ENCODE results near the gene ATP5F1E. TPM values are rescaled to one million over a fixed set of nuclear protein-coding genes. Genes with fewer than 3 reads are reported as not detected.
A peak's percentile ranks its signal among the peaks of the same experiment; 100 is the strongest.

The ATP5F1E gene
- total RNA-seq: 134 TPM
- long read RNA-seq, transcript ATP5F1E-201 (3 exons, 3,665 nt): major isoform, 453 of 460 reads
- long read RNA-seq, partial matches to known transcripts: 4 of 460 reads
- long read RNA-seq, other reads (novel, unspliced or antisense): 2 of 460 reads

- intact Hi-C loops (cut with micrococcal nuclease): loop anchor here (10.0 kb wide), 1 partner anchor 157 kb away; no protein-coding TSS in a partner anchor
- Histone ChIP-seq H3K27me3 (ENCODE audit: low read depth) (no peaks in the 10 kb centered on the region), H3K4me3 (peak within 1 kb of the TSS; percentile 85), H3K27ac (replicated peaks) (peak within 1 kb of the TSS; percentile 96), H3K36me3 (peaks cover 68% of the 10 kb centered on the region), H3K4me1 (peaks cover 56% of the 10 kb centered on the region), H3K9me3 (replicated peaks) (no peaks in the 10 kb centered on the region)
- no peak for TF ChIP-seq CTCF (IDR thresholded peaks at IDR 0.05; ENCODE audit: borderline replicate concordance)
- DNase-seq: peak; percentile 98
These were observed at the start of gene ATP5F1E for GRCh38 chr20:59032023-59032712. TSS of gene ATP5F1E (minus strand) at chr20:59032335. CDS start at chr20:59032251, 84 bp downstream.

GRCh38 chr20:59081036-59081435, 48.9 kb upstream of the ATP5F1E start:
- Histone ChIP-seq H3K27me3 (ENCODE audit: low read depth) (peaks cover 26% of the 10 kb centered on the region), H3K27ac (replicated peaks) (no peak overlapping the region), H3K9me3 (replicated peaks) (no peaks in the 10 kb centered on the region), H3K4me3 (no peak overlapping the region), H3K36me3 (no peaks in the 10 kb centered on the region), H3K4me1 (peaks cover 10% of the 10 kb centered on the region)
- no peak for TF ChIP-seq CTCF (IDR thresholded peaks at IDR 0.05; ENCODE audit: borderline replicate concordance)
- DNase-seq: no peak
- intact Hi-C loops (cut with micrococcal nuclease): no loop called here

- Histone ChIP-seq H3K4me1 (peaks cover 8% of the 10 kb centered on the region), H3K36me3 (no peaks in the 10 kb centered on the region), H3K27me3 (ENCODE audit: low read depth) (peaks cover 28% of the 10 kb centered on the region), H3K27ac (replicated peaks) (no peak overlapping the region), H3K9me3 (replicated peaks) (no peaks in the 10 kb centered on the region), H3K4me3 (no peak overlapping the region)
- no peak for TF ChIP-seq CTCF (IDR thresholded peaks at IDR 0.05; ENCODE audit: borderline replicate concordance)
- DNase-seq: no peak
- intact Hi-C loops (cut with micrococcal nuclease): no loop called here
These were observed 46.1 kb upstream of the ATP5F1E start for GRCh38 chr20:59078231-59078630.

GRCh38 chr20:59077705-59078104, 45.6 kb upstream of the ATP5F1E start:
- no peaks in the 10 kb centered on the region for H3K36me3 ChIP-seq
- no peak for TF ChIP-seq CTCF (IDR thresholded peaks at IDR 0.05; ENCODE audit: borderline replicate concordance)
- H3K9me3 ChIP-seq (replicated peaks): no peaks in the 10 kb centered on the region
- no peak for DNase-seq
- intact Hi-C loops (cut with micrococcal nuclease): no loop called here
- peaks cover 10% of the 10 kb centered on the region for H3K4me1 ChIP-seq
- H3K4me3 ChIP-seq: no peak overlapping the region
- H3K27ac ChIP-seq (replicated peaks): no peak overlapping the region
- peaks cover 28% of the 10 kb centered on the region for H3K27me3 ChIP-seq (ENCODE audit: low read depth)

- peaks cover 10% of the 10 kb centered on the region for H3K4me1 ChIP-seq
These were observed 43.9 kb upstream of the ATP5F1E start for GRCh38 chr20:59075934-59076508.

More at GRCh38 chr20:59075934-59076508, 43.9 kb upstream of the ATP5F1E start:
- Histone ChIP-seq H3K27ac (replicated peaks) (no peak overlapping the region), H3K36me3 (no peaks in the 10 kb centered on the region), H3K9me3 (replicated peaks) (no peaks in the 10 kb centered on the region), H3K27me3 (ENCODE audit: low read depth) (peaks cover 28% of the 10 kb centered on the region), H3K4me3 (no peak overlapping the region)
- TF ChIP-seq CTCF (IDR thresholded peaks at IDR 0.05; ENCODE audit: borderline replicate concordance): no peak
- no peak for DNase-seq
- intact Hi-C loops (cut with micrococcal nuclease): no loop called here
